ENCODE data around the gene UBE2L3.
"Not testable (repeated sequence)": the region's sequence is repeated elsewhere in the genome, so short reads cannot be mapped to it uniquely, and the experiment has no call there.

DNA sequence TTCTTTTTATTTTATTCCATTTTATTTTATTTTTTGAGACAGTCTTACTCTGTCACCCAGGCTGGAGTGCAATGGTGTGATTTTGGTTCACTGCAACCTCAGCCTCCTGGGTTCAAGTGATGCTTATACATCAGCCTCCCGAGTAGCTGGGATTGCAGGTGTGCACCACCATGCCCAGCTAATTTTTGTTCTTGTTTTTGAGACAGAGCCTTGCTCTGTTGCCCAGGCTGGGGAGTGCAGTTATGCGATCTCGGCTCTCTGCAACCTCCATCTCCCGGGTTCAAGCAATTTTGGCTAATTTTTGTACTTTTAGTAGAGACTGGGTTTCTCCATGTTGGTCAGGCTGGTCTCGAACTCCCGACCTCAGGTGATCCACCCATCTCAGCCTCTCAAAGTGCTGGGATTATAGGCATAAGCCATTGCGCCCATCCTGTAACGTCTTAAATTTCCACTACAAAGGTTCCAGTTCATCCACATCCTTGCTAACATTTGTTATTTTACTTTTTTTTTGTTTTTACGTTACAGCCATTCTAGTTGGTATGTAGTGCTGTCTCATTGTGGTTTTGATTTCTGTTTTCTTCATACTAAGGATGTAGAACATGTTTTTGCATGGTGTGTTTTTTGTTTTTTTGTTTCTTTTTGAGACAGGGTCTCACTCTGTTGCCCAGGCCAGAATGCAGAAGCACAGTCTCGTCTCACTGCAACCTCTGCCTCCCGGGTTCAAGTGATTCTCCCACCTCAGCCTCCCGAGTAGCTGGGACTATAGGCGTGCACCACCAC is 29.0 kb downstream of the UBE2L3 start:
- TF ChIP-seq CTCF (IDR thresholded peaks at IDR 0.05; ENCODE audit: low read length); EZH2phosphoT487 (IDR thresholded peaks at IDR 0.05; ENCODE audit: low read length); EZH2 (optimal IDR thresholded peaks at IDR 0.05; ENCODE audit: low read depth, low read length): not testable (repeated sequence)

Data from MM.1S (cell line).